Ovary (tissue), 9 donors: ENCODE results near the gene MYO1H. TPM values are rescaled to one million over a fixed set of nuclear protein-coding genes. Genes with fewer than 3 reads are reported as not detected.

ENCODE experiments used
- DNase-seq, 5 donors: peaks; one replicate each; pipeline ENCODE4 v3.0.0-alpha.2; 2019 to 2020
- H3K27ac ChIP-seq, 2 donors: fragments of 200-600 bp; one replicate each; pipeline versions ENCODE4 v1.5.1 to v1.8.0; 2019 to 2022
- H3K27me3 ChIP-seq: fragments of 200-600 bp; one replicate; pipeline ENCODE4 v1.8.0; 2022
- H3K36me3 ChIP-seq: fragments of 200-600 bp; sonication (generic); one replicate; pipeline ENCODE4 v1.5.1; 2019
- H3K4me1 ChIP-seq: one replicate; pipeline ENCODE4 v1.8.1; 2013; ENCODE audit warnings: mild to moderate bottlenecking, moderate library complexity; ENCODE audit not compliant: insufficient read depth
- H3K4me3 ChIP-seq: fragments of 200-600 bp; sonication (generic); one replicate; pipeline ENCODE4 v1.5.1; 2017
- H3K9me3 ChIP-seq, 2 donors: fragments of 200-600 bp in 1 of 2; sonication (generic) in 1 of 2; one replicate each; pipeline versions ENCODE4 v1.5.1 to v1.8.1; 2013 to 2019; ENCODE audit warnings: mild to moderate bottlenecking in 1 of 2, moderate library complexity in 1 of 2
- EP300 ChIP-seq: sonication (generic); formaldehyde crosslinking; IDR thresholded peaks from one replicate; pipeline ENCODE4 v1.6.1; 2017; ENCODE audit warnings: antibody characterized with exemption
- POLR2A ChIP-seq: fragments of 450-650 bp; IDR thresholded peaks from one replicate; pipeline ENCODE4 v1.6.1; 2017; ENCODE audit warnings: antibody characterized with exemption, mild to moderate bottlenecking, moderate library complexity
- WGBS, 3 donors: extraction: QIAGEN DNeasy Blood & Tissue Kit in 1 of 3; methylation state at CpG; one replicate each; pipeline versions ENCODE4 v1.1.5 to v1.1.7; 2013 to 2017; 5-methylcytosine and 5-hydroxymethylcytosine counted together
- intact Hi-C, 4 donors: fragments of 100-400 bp; cut with DNase I; formaldehyde crosslinking; loops; one replicate each; pipeline versions ENCODE4 v1.11.0 to v1.15.1; 2022 to 2023
- polyA plus RNA-seq, 2 donors: library from polyadenylated mRNA; stranded (reverse); fragments of 200-250 nt in 1 of 2; fragments of 350-450 nt in 1 of 2; fragmentation: Illumina TruSeq in 1 of 2; extraction: RNeasy Lipid Tissue Mini Kit (QIAGEN cat#74804) in 1 of 2; gene quantifications; one replicate each; pipeline ENCODE4 v1.2.3, GENCODE V29; 2013 to 2014
- total RNA-seq, 7 donors: library from RNA; depleted of rRNA in 2 of 7; stranded (reverse); fragments of >200 nt in 2 of 7; fragmentation: NEBNext Ultra II Directional in 3 of 7; extraction: Animal tissue kit (Norgen Biotek cat#: 25700) in 3 of 7; gene quantifications; one replicate each; pipeline versions ENCODE4 v1.1.0 to v1.2.4, GENCODE V29; 2016 to 2023
- TF ChIP-seq, protein P1 (sequence below), 3 donors: fragments of 450-650 bp in 2 of 3; fragments of 200-600 bp in 1 of 3; IDR thresholded peaks; one replicate each; pipeline versions ENCODE4 v1.5.1 to v1.8.0; 2016 to 2022; ENCODE audit warnings: antibody characterized with exemption in 3 of 3, mild to moderate bottlenecking in 1 of 3
- donor health status: DM: no; HTN: no; CAD: no; lungs with moderate emphysema.
- donor health status: DM: no; HTN: no; CAD: no.
- donor health status: Bipolar disorder and iron deficiency.
- donor health status: DM: yes; HTN: yes; CAD: no.
- donor health status: DM: no; HTN: no; CAD: no.
- donor health status: DM: yes; HTN: yes; CAD: no.

The MYO1H gene
- total and polyA plus RNA-seq, 9 donors: 0.12 to 0.34 (median 0.12) TPM; not detected in 6

DNA sequence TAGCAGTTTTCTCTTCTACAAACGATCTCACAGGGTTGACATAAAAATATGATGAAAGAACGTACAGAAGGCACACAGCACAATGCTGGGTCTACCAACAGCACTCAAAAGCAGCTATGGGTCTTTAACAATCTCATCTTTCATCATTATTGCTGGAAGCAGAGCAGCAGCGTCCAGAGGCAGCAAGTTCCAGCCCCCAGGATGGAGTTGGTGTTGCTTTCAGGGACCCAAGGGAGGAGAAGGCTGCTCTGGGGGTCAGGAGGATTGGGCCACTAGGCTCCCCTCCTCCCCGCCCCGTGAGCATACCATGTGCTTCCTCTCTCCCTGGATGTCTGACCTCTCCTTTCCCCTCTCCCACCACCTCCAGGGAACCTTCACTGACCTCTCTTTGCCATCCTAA, 116.1 kb downstream of the MYO1H start:
- 28 to 29% (median 29%) methylated on average over 5 of the region's 5 CpGs for WGBS, 3 donors
- DNase-seq: no peak
- H3K4me1 ChIP-seq: peaks cover 35% of the 10 kb centered on the region
- TF ChIP-seq EP300 (no peak), POLR2A (no peak)
- TF ChIP-seq, protein P1, sequence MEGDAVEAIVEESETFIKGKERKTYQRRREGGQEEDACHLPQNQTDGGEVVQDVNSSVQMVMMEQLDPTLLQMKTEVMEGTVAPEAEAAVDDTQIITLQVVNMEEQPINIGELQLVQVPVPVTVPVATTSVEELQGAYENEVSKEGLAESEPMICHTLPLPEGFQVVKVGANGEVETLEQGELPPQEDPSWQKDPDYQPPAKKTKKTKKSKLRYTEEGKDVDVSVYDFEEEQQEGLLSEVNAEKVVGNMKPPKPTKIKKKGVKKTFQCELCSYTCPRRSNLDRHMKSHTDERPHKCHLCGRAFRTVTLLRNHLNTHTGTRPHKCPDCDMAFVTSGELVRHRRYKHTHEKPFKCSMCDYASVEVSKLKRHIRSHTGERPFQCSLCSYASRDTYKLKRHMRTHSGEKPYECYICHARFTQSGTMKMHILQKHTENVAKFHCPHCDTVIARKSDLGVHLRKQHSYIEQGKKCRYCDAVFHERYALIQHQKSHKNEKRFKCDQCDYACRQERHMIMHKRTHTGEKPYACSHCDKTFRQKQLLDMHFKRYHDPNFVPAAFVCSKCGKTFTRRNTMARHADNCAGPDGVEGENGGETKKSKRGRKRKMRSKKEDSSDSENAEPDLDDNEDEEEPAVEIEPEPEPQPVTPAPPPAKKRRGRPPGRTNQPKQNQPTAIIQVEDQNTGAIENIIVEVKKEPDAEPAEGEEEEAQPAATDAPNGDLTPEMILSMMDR (IDR thresholded peaks at IDR 0.05): no peak
- peak overlapping the region; percentile 11 for H3K4me3 ChIP-seq
- H3K27ac ChIP-seq: peak overlapping the region; percentile 71 to 72
- no peaks in the 10 kb centered on the region for H3K27me3 ChIP-seq
- intact Hi-C loops: no loop called here
- H3K9me3 ChIP-seq: no peaks in the 10 kb centered on the region
- H3K36me3 ChIP-seq: no peaks in the 10 kb centered on the region

DNA sequence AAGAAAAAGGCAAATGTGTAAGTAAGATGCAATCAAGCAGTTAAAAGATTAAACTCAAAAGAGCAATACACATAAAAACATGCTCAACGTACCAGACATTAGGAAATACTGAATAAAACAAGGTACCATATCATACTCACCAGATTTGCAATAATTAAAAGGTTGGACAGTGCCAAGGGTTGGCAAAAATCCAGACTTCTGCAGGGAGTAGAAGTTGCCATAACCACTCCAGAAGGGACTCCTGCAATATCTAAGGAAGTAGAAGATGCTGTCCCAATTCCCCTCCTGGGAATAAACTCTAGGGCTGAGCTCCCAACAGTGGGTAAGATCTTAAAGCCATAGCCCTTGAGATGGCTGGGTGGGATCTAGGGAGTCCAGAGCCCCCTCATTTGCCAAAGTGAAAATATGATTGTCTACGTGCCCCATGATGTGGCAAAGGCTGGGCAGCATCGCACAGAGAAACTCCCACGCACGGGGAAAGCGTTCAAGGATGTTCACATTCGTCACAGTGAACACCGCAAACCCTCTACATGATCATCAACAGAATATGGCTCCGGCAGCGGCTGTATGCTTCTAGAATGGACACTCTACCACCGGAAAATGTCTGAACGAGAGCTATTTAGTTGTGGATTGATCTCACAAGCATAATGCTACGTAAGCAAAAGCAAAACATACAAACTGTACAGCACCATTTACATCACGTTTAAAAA, 117.1 kb downstream of the MYO1H start:
- TF ChIP-seq EP300 (no peak), POLR2A (no peak)
- TF ChIP-seq, protein P1 (IDR thresholded peaks at IDR 0.05): no peak
- Histone ChIP-seq H3K27ac (peak overlapping the region in 1 of 2 donors; percentile 71), H3K9me3 (no peaks in the 10 kb centered on the region), H3K27me3 (no peaks in the 10 kb centered on the region), H3K4me1 (peaks cover 32% of the 10 kb centered on the region), H3K4me3 (no peak overlapping the region), H3K36me3 (no peaks in the 10 kb centered on the region)
- no peak for DNase-seq
- WGBS, 3 donors: 71 to 79% (median 72%) methylated on average over 14 of the region's 14 CpGs
- intact Hi-C loops: no loop called here

DNA sequence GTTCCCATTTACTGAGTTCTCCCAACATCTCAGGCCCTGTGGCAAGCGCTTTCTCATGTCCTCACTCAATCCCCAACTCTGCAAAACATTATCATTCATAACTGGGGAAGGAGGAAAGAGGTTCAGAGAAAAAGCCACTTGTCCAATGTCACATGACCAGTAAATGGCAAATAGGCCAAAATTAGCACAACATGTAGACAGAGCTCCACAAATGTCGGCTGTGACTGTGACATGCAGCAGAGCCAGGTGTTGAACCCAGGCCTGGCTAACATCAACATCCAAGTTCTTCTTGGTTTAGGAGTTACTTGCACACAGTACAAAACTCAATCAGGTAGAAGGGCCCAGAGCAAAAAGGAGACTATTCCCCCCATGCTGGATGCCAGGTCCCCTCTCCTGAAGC, 118.6 kb downstream of the MYO1H start:
- intact Hi-C loops: no loop called here
- 82 to 93% (median 89%) methylated on average over 2 of the region's 2 CpGs for WGBS, 3 donors
- Histone ChIP-seq H3K27me3 (no peaks in the 10 kb centered on the region), H3K4me1 (peaks cover 21% of the 10 kb centered on the region), H3K9me3 (no peaks in the 10 kb centered on the region), H3K4me3 (no peak overlapping the region), H3K27ac (no peak overlapping the region), H3K36me3 (no peaks in the 10 kb centered on the region)
- TF ChIP-seq POLR2A: no peak
- TF ChIP-seq, protein P1 (IDR thresholded peaks at IDR 0.05): no peak
- no peak for TF ChIP-seq EP300
- DNase-seq: no peak

DNA sequence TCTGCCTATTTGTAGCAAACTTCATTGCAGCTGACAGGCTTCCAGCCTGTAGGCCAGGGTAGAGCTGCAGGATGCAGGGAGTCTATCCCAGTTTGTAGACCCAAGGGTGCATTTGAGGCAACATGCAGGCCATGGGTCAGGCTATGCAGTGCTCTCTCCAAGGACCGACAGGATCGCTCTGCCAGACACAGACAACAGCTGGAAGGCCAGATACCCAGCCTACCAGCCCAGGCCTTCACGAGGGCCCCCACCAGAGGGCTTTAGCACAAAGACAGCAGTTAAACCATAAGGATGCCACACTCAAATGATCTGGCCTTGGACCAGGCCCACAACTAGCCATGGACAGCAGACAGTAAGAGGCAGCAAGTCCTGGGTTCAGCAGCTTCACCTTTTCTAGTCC, 119.1 kb downstream of the MYO1H start:
- Histone ChIP-seq H3K27me3 (no peaks in the 10 kb centered on the region), H3K27ac (no peak overlapping the region), H3K9me3 (no peaks in the 10 kb centered on the region), H3K4me1 (peaks cover 16% of the 10 kb centered on the region), H3K4me3 (no peak overlapping the region), H3K36me3 (no peaks in the 10 kb centered on the region)
- no peak for DNase-seq
- TF ChIP-seq EP300: no peak
- no peak for TF ChIP-seq POLR2A
- TF ChIP-seq, protein P1 (IDR thresholded peaks at IDR 0.05): no peak
- WGBS, 3 donors: 42 to 49% (median 48%) methylated on average over 3 of the region's 3 CpGs
- intact Hi-C loops: no loop called here
